ENCODE measurements around the gene NSUN3.

The NSUN3 gene

GRCh38 chr3:94062513-94063404, at the start of gene NSUN3, which contains the start of gene DHFR2:
NSUN3 (plus strand) TSS chr3:94063061; CDS start chr3:94063127, 66 bp downstream.
DHFR2 (minus strand) TSS chr3:94062916; CDS start chr3:94061511, 1,405 bp downstream.
- CTCF ChIA-PET, result interaction anchor here (0.6 kb wide), 1 partner anchor 52 kb away, joined by 3 read pairs; no protein-coding TSS in a partner anchor

GRCh38 chr3:94015025-94015424, 47.8 kb upstream of the NSUN3 start:
- ChIA-PET CTCF (interaction anchor here (0.9 kb wide), 1 partner anchor 25 kb away, joined by 5 read pairs; no protein-coding TSS in a partner anchor), POLR2A (ENCODE audit: low non-redundant PET) (no interaction called here)
- TF ChIP-seq CTCF (conservative IDR thresholded peaks at IDR 0.05; ENCODE audit: low read depth), result no peak
- H3K27ac ChIP-seq, result no peak overlapping the region
- DNase-seq (ENCODE audit: low spot score), result no peak

More at GRCh38 chr3:94062513-94063404, at the start of gene NSUN3, which contains the start of gene DHFR2:
- H3K27ac ChIP-seq, result peak within 1 kb of the TSS; percentile 93
- TF ChIP-seq CTCF (conservative IDR thresholded peaks at IDR 0.05; ENCODE audit: low read depth), result no peak
- POLR2A ChIA-PET (ENCODE audit: low non-redundant PET), result no interaction called here
- DNase-seq (ENCODE audit: low spot score), result peak; percentile 75

GRCh38 chr3:94019659-94020058, 43.2 kb upstream of the NSUN3 start:
- POLR2A ChIA-PET (ENCODE audit: low non-redundant PET), result no interaction called here
- TF ChIP-seq CTCF (conservative IDR thresholded peaks at IDR 0.05; ENCODE audit: low read depth), result no peak
- no peak overlapping the region for H3K27ac ChIP-seq
- no peak for DNase-seq (ENCODE audit: low spot score)
- CTCF ChIA-PET, result interaction anchor here (0.5 kb wide), 1 partner anchor 15 kb away, joined by 4 read pairs; no protein-coding TSS in a partner anchor

GRCh38 chr3:94020293-94020692, 42.6 kb upstream of the NSUN3 start:
- H3K27ac ChIP-seq, result no peak overlapping the region
- ChIA-PET CTCF (interaction anchor here (0.5 kb wide), 1 partner anchor 16 kb away, joined by 4 read pairs; no protein-coding TSS in a partner anchor), POLR2A (ENCODE audit: low non-redundant PET) (no interaction called here)
- TF ChIP-seq CTCF (conservative IDR thresholded peaks at IDR 0.05; ENCODE audit: low read depth), result no peak
- DNase-seq (ENCODE audit: low spot score), result no peak

GRCh38 chr3:94024385-94024784, 38.5 kb upstream of the NSUN3 start:
- ChIA-PET CTCF (interaction anchor here (0.6 kb wide), 1 partner anchor 20 kb away, joined by 6 read pairs; no protein-coding TSS in a partner anchor), POLR2A (ENCODE audit: low non-redundant PET) (no interaction called here)
- H3K27ac ChIP-seq, result no peak overlapping the region
- no peak for TF ChIP-seq CTCF (conservative IDR thresholded peaks at IDR 0.05; ENCODE audit: low read depth)
- DNase-seq (ENCODE audit: low spot score), result no peak

- CTCF ChIA-PET, result no interaction called here
- TF ChIP-seq CTCF (conservative IDR thresholded peaks at IDR 0.05; ENCODE audit: low read depth), result no peak
- POLR2A ChIA-PET (ENCODE audit: low non-redundant PET), result no interaction called here
- H3K27ac ChIP-seq, result no peak overlapping the region
- DNase-seq (ENCODE audit: low spot score), result no peak
Measured at GRCh38 chr3:94026623-94027022, 36.2 kb upstream of the NSUN3 start.
